GM18519 (cell line): Measurements from ENCODE around the gene MTRF1.
"Not testable (repeated sequence)": the region's sequence is repeated elsewhere in the genome, so short reads cannot be mapped to it uniquely, and the experiment has no call there.

Source experiments
- ATAC-seq: cut with Tn5 transposase; IDR thresholded peaks from one replicate; pipeline ENCODE4 v1.9.1; 2021; ENCODE audit warnings: mild to moderate bottlenecking, moderate library complexity; ENCODE audit not compliant: unreplicated experiment, low FRiP score

Gene MTRF1

DNA sequence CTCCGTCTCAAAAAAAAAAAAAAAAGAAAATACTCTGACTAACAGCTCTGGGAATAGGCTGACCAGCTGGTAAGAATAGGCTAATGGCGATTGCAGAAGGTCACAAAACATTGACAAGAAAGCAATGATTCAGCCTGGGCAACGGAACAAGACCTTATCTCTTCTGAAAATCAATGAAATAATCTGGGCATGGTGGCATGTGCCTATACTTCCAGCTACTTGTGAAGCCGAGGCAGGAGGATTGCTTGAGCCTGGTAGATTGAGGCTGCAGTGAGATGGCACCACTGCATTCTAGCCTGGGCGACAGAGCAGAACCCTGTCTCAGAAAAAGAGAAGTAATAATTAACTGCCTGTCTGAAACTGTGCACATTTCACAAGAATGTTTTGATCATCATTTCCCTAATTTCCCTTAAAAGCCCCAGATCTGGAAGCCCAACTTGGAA lies 18.8 kb upstream of the MTRF1 start:
- ATAC-seq, result no peak

DNA sequence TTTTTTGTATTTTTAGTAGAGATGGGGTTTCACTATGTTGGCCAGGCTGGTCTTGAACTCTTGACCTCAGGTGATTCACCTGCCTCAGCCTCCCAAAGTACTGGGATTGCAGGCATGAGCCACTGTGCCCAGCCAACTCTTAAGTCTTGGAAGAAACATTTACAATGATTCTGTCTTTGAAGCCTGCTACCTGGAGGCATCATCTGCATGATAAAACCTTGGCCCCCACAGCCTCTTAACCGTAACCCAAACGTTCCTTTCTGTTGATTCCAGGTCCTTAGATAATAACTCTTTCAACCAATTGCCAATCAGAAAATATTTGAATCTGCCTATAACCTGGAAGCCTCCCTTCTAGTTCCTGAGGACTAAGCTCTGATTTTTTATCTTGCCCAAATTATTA lies 15.8 kb upstream of the MTRF1 start:
- not testable (repeated sequence) for ATAC-seq

- ATAC-seq, result no peak
These were observed 13.4 kb upstream of the MTRF1 start for GRCh38 chr13:41276824-41277223.

GRCh38 chr13:41274881-41275280 lies 11.5 kb upstream of the MTRF1 start:
- ATAC-seq, result no peak

DNA sequence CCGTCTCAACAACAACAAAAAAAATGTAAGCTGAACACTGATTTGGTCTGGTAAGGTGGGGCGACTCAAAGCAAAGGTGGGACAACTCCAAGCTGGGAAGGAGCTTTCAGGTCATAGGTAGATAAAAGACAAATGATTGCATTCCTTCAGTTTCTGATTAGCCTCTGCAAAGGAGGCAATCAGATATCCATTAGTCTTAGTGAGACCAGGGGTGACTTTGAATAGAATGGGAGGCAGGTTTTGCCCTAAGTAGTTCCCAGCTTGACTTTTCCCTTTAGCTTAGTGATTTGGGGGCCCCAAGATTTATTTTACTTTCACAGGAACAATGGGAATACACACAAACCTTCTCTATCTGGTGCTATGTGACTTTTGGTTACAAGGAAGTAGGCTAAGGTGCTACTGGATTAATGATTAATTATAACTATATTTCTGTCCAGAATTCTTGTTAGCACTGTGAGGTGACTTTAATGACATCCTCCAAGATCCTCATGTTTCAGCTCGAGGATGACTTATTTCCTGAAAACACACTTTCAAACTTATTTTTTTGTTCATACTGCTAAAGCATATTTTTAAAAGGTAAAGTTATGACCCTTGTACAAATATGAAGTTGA lies 10.6 kb upstream of the MTRF1 start:
- ATAC-seq, result no peak

GRCh38 chr13:41271456-41272285 lies 8.3 kb upstream of the MTRF1 start:
- no peak for ATAC-seq

DNA sequence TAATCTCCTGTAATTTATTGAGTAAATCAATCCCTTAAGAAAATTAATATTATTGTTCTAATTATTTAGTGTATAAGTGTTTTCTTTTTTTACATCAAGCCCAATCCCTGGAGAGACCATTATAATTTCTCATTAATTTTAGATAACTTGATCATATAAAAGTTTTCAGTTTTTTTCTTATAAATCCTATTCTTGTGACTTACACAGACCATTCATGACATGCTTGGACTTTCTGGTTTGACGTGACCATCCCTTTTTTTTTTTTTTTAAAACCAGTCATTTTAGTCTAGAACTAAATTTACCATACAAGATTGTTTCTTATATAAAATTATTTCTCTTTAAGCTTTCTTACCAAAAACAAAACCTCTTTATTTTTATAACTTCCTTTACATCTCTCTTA lies 5.4 kb upstream of the MTRF1 start:
- ATAC-seq, result no peak

DNA sequence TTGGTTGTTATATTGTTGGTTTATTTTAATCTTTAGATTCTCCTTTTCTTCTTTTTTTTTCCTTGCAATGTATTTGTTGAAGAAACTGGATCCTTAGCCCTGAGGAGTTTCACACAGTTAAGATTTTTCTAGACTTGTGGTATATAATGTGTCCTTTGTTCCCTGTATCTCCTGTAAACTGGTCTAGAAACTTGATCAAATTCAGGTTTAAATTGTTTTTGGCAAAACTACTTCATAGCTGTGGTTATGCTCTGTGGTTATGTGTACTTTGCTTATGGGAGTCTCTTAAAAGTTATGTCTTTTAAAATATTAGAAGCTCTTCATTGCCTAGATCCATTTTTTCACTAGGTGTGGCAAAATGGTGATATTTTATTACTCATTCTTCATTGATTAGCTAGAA lies 3.7 kb upstream of the MTRF1 start:
- ATAC-seq, result no peak

- no peak for ATAC-seq
These were observed 3.4 kb downstream of the MTRF1 start for GRCh38 chr13:41259875-41260501.

- no peak for ATAC-seq
These were observed 5.8 kb downstream of the MTRF1 start for GRCh38 chr13:41257535-41257934.

DNA sequence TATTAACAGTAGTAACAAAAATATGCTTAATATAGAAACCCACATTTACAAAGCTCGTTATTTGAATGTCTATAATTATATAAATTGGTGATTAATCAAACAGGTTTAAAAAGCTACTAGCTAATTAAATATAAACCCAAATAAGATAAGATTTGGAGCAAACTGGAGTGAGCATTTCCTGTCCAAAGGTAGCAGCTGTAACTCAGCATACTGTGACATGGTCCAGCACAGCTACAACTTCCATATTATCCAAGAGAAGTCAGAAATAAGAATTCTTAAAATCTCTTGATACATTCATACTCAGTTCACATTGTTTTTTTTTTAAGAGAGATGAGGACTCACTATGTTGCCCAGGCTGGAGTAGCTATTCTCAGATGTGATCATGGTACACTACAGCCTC lies 8.5 kb downstream of the MTRF1 start:
- ATAC-seq, result no peak

DNA sequence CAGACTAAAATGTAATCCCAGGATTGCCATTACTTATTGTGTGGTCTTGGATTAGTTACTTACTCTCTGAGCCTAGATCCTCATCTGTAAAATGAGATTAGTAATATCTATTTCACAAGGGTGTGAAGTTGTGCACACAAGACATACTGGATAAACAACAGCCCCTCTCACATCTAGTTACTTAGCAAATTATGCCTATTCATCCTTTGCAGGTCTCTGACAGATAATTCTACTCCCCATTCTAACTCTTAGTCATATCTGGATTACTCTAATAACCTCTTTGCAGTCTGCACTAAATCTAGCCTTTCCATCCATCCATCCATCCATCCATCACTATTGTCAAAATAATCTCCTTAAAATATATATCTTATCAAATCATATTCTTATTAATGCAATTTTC lies 12.4 kb downstream of the MTRF1 start:
- ATAC-seq, result no peak

GRCh38 chr13:41246969-41247680 lies 16.3 kb downstream of the MTRF1 start:
- ATAC-seq, result no peak

DNA sequence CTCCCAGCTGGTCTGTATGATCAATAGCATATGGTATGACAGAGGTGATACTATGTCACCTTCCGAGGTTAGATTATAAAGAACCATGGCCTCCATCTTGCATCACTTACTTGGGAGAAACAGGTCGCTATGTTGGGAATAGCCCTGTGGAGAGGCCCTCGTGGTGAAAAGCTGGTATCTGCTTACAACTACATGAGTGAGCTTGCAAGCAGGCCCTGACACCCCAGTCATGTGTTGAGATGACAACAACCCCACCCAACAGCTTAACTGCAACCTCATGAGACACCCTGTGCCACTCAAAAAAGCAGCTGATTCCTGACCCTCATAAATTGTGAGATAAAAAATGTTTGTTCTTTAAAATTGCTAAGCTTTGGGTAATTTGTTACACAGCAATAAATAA lies 18.8 kb downstream of the MTRF1 start:
- ATAC-seq, result no peak

DNA sequence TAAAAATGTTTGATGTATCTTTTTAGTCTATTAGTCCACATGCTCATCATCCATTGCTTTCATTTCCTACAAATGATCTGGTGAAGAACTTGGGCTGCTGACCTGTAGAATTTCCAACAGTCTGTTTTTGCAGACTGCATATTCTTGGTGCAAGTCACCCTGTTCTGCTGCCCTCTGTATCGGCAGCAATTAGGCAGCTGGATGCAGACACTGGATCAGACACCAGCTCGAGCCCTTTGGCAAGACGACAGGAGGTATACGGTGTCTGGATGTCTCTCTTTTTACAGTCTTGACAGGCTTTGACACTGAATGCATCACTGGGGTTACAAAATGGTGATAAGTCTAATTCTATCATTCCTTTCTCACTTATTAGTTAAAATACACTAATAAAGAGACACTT lies 21.8 kb downstream of the MTRF1 start:
- no peak for ATAC-seq

DNA sequence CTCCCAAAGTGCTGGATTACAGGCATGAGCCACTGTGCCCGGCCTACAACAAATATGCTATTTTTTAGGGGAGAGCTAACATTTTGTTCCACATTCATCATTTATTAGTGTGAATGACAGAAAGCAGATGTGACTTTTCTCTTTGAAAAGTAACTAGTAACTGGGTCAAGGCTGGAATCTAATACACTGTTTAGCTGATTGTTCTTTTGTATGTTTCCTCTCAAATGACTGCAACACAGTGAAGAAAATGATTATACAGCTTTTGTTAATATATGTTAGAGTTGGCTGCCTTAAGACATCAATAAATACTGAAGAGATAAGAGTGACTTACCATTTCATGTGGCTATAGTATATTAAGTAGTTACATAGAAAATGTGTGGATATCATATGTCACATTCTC lies 27.0 kb downstream of the MTRF1 start:
- no peak for ATAC-seq

GRCh38 chr13:41232578-41233480 lies 30.5 kb downstream of the MTRF1 start:
- no peak for ATAC-seq

- ATAC-seq, result no peak
These were observed 31.6 kb downstream of the MTRF1 start for GRCh38 chr13:41231786-41232185.

DNA sequence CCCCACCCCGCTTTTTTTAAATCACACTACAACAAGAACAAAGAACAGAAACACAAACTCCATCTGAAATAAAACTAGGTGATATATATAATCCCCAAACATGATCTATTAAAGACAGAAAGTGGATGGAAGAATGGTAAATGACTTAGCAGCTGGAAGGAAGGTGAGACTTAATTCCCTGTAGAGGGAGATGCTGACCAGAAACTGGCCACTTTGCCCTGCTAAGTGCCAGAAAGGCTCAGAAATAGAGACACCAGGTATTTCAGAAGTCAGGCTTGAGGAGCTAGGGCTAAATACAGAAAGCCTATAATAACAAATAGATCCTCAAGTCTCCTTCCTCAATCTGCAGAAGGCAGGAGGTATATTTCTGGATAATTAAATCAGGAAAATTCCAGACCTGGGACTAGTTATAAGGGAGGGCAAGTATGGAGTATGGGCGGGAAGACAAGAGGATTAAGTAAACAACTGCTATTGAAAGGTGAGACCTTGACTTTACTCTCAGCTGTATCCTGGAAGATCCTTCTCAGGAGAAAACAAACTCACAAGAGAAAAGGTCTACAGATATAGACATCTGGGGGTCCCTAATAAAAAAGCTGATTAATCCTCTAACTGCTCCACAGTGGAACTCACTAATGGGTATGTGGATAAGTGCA lies 32.2 kb downstream of the MTRF1 start:
- no peak for ATAC-seq

DNA sequence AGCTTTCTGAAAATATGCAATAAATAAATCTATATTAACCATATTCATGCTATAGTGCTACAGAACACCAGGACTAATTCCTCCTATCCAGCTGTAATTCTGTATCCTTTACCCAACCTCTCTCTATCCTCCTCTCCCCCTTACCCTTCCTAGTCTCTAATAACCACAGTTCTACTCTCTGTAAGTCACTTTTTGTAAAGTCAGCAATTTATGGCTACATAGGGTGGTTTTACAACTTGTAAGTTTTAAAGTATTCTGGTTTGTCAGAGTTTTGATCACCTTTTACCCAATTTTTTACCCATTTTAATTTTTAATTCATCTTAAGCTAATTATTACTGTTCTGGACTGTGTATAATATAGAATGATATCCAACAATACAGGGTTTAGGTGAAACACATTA lies 34.0 kb downstream of the MTRF1 start:
- ATAC-seq, result no peak
